Ectodermal cell (in vitro differentiated cells): Measurements from ENCODE around the gene RAMP3. TPM values are rescaled to one million over a fixed set of nuclear protein-coding genes. Genes with fewer than 3 reads are reported as not detected.
"Not testable (repeated sequence)": the region's sequence is repeated elsewhere in the genome, so short reads cannot be mapped to it uniquely, and the experiment has no call there.

Experiments used
- H3K27ac ChIP-seq: 2 replicates; pipeline ENCODE4 v1.7.0; 2013; ENCODE audit warnings: mild to moderate bottlenecking, low read depth, low read length; ENCODE audit not compliant: insufficient read depth, poor library complexity, severe bottlenecking
- H3K27me3 ChIP-seq: 2 replicates; pipeline ENCODE4 v1.7.0; 2013; ENCODE audit warnings: mild to moderate bottlenecking, low read length; ENCODE audit not compliant: insufficient read depth, control insufficient read depth, poor library complexity, severe bottlenecking
- H3K36me3 ChIP-seq: one replicate; pipeline ENCODE4 v1.7.0; 2013; ENCODE audit warnings: low read length; ENCODE audit not compliant: control insufficient read depth, insufficient read depth
- H3K4me1 ChIP-seq: one replicate; pipeline ENCODE4 v1.7.0; 2013; ENCODE audit warnings: low read length; ENCODE audit not compliant: control insufficient read depth, insufficient read depth
- H3K4me3 ChIP-seq: 2 replicates; pipeline ENCODE4 v1.7.0; 2013; ENCODE audit warnings: low read depth, low read length, control low read depth; ENCODE audit not compliant: insufficient read depth
- H3K9me3 ChIP-seq: 2 replicates; pipeline ENCODE4 v1.7.0; 2013; ENCODE audit warnings: mild to moderate bottlenecking, low read length, moderate library complexity; ENCODE audit not compliant: control insufficient read depth
- WGBS, 2 experiments: methylation state at CpG; one replicate each; pipeline ENCODE4 v1.1.7; 2013; ENCODE audit warnings: missing lambda C conversion rate in 2 of 2; 5-methylcytosine and 5-hydroxymethylcytosine counted together
- polyA plus RNA-seq, 4 experiments: library from polyadenylated mRNA; stranded (reverse); fragments of 50-300 nt; gene quantifications; one replicate each; pipeline ENCODE4 v1.2.3, GENCODE V29; 2013

Gene RAMP3, protein sequence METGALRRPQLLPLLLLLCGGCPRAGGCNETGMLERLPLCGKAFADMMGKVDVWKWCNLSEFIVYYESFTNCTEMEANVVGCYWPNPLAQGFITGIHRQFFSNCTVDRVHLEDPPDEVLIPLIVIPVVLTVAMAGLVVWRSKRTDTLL
- polyA plus RNA-seq (2013, experiment 1 of 4), result not detected
- polyA plus RNA-seq (2013, experiment 2 of 4), result 0.28 TPM
- polyA plus RNA-seq (2013, experiment 3 of 4), result not detected
- polyA plus RNA-seq (2013, experiment 4 of 4), result 0.24 TPM

DNA sequence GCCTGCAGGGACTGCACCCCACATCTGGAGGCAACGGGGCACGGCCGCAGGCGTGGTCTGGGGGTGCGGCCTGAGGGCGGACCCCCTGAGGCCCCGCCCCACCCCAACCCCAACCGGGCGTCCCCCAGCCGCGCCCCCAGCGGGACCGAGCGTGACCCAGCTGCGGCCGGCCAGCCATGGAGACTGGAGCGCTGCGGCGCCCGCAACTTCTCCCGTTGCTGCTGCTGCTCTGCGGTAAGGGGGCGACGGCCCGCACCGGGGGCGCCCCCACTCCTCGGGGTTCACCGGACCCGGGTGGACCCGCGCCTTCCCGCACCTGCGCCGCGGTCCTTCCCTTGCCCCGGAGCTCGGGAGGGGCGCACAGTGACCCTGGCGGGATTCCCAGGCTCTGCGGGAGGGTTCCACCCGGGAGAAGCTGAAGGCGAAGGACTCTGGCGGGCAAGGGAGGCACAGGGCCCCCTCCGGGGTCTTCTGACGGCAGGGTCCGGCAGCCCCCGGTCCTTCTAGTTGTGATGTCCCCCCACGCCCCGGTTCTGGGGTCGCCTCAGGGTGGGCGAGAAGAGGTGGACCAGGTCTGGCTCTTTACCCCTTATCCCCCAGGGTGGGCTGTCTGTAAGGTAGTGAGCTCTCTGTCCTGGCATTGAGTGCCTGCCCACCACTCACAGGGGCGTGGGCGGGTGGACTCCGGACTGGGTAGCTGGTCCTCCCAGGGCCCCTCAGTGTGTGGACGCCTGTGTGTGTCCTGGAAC, at the start of gene RAMP3:
RAMP3 (plus strand) TSS at position 139 of the 749 bp plus-strand sequence; CDS start at position 177, 38 bp downstream.
- WGBS, 2 experiments, result 18% methylated on average over 56 of the region's 56 CpGs
- no peaks in the 10 kb centered on the region for H3K36me3 ChIP-seq
- H3K27me3 ChIP-seq, result peaks cover 42% of the 10 kb centered on the region
- peak within 1 kb of the TSS; percentile 29 for H3K4me3 ChIP-seq
- H3K4me1 ChIP-seq, result no peaks in the 10 kb centered on the region
- H3K27ac ChIP-seq, result no peak within 1 kb of the TSS
- no peaks in the 10 kb centered on the region for H3K9me3 ChIP-seq

DNA sequence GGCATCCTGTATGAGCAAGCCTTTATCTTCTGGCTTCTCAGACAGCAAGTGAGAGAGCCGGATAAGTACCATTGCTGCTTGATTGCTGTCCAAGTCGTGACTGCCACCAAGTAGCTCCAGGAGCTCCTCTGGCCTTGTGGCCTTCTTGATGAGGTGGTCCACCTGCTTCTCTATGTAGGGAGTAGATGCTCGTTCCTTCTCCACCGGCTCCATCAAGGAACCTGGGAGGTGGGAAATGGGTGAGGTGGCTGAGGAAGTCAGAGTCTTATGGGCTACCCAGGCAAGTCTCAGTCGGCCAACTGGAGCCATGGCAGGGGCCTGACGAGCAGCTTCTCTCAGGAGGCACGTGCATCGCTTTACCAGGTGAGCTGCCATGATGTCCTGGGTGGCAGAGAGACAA, 48.7 kb upstream of the RAMP3 start:
- Histone ChIP-seq H3K27ac (no peak overlapping the region), H3K27me3 (peaks cover 7% of the 10 kb centered on the region), H3K36me3 (peaks cover 50% of the 10 kb centered on the region), H3K4me3 (no peak overlapping the region), H3K4me1 (no peaks in the 10 kb centered on the region), H3K9me3 (no peaks in the 10 kb centered on the region)
- 95 to 96% methylated on average over 8 of the region's 8 CpGs for WGBS, 2 experiments

DNA sequence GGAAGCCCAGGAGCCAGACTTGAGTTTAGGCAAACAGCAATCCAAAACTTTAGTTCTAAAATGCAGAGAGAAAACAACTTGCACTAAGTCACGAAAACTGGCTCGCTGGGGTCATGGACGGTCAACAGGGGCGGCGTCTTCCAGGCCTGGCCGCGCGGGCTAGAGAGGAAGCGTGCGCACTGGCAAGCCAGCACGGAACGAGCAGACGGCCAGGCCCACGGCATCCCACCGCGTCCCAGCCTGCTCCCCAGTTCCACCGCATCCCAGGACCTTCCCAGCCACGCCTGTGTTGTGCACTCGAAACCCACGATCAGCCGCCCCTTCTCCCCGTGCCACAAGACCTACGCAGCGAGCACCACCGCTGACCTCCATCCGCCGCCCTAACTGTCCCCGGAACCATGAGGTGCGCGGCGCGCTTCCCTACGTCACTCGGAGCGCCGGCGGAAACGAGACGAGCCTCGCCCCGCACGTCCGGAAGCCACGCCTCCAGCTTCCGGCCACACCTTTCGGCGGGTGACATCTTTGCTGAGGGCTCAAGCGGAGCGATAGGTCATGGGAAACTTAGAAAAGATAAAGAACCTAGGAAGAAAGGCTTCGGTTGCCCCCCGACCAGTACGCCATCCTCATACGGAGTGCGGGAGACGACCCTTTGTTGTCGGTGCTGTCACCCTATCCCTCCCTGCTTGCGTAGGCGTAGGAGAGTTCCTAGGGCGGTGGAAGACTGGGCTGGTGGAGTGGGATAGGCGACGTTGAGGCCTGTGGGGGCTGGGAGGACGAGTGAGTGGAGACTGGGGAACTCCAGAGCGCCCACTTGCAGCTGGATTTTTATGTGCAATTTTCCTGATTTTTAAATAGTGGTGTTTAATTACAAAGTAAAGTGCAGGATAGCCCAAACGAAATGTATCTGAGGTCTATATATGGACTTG, 46.0 kb upstream of the RAMP3 start, which contains the start of gene TBRG4:
TBRG4 (minus strand) TSS at position 400 of the 926 bp plus-strand sequence. CDS start 2,460 bp downstream, outside the sequence.
- WGBS, 2 experiments, result 0% methylated on average over 64 of the region's 64 CpGs
- H3K4me1 ChIP-seq, result no peaks in the 10 kb centered on the region

DNA sequence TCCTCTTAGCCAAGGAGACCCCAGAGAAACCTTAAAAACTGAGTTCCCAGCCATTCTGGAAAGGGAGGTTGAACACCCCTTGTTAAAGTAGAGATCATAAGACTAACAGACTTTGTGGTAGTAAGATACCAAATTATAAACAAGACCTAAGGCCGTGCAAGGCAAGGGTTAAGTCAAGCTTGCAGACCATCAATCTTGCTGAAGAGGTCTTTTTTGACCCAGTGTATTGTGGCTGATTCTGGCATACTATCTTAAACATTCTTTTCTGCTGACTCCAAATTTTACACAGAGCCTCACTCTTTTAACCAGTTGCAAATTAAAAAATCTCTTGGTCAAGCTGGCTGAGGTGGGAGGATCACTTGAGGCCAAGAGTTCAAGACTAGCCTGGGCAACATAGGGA, 44.9 kb upstream of the RAMP3 start:
- H3K4me3 ChIP-seq, result peak overlapping the region; percentile 90
- peaks cover 13% of the 10 kb centered on the region for H3K27me3 ChIP-seq
- H3K4me1 ChIP-seq, result no peaks in the 10 kb centered on the region
- H3K27ac ChIP-seq, result peak overlapping the region; percentile 36
- H3K9me3 ChIP-seq, result no peaks in the 10 kb centered on the region
- WGBS, 2 experiments, result 95 to 100% methylated on average over 1 of the region's 1 CpG
- H3K36me3 ChIP-seq, result peaks cover 16% of the 10 kb centered on the region

More for the DNA sequence above, 46.0 kb upstream of the RAMP3 start, which contains the start of gene TBRG4:
- Histone ChIP-seq H3K4me3 (peak within 1 kb of the TSS; percentile 90), H3K9me3 (no peaks in the 10 kb centered on the region), H3K36me3 (peaks cover 27% of the 10 kb centered on the region), H3K27ac (peak within 1 kb of the TSS; percentile 98), H3K27me3 (peaks cover 13% of the 10 kb centered on the region)

DNA sequence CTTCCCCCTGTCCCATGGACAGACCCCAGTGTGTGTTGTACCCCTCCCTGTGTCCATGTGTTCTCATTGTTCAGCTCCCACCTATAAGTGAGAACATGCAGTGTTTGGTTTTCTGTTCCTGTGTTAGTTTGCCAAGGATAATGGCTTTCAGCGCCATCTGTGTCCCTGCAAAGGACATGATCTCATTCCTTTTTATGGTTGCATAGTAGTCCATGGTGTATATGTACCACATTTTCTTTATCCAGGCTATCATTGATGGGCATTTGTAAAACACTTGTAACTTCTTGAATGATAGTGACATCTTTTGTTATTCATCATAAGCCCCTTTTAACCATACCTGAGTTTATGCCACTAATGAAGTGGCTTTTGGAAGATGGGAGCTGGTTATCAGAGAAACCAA, 43.3 kb upstream of the RAMP3 start:
- H3K36me3 ChIP-seq, H3K27ac ChIP-seq, H3K4me3 ChIP-seq, H3K9me3 ChIP-seq, H3K4me1 ChIP-seq: not testable (repeated sequence)
- whole genome bisulfite sequencing, 2 experiments, result 65 to 95% methylated on average over 1 of the region's 1 CpG
- peaks cover 13% of the 10 kb centered on the region for H3K27me3 ChIP-seq

DNA sequence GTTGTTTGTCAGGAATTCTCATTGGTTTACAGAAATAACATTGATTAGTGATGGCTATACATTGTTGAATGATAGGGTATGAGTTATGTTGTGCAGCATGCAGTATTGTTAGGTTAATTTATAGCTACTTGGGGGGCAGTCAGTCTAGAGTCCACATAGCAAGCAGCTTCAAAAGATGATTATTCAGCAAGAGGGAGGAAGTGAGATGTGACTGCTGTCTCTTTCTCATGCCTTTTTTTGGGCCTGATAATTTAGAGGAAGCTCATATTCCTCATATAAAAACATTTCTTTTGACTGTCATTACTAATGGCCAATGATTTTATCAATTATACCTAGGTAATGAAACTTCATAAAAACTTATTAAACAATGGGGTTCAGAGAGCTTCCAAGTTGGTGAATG, 42.7 kb upstream of the RAMP3 start:
- H3K4me1 ChIP-seq, result no peaks in the 10 kb centered on the region

DNA sequence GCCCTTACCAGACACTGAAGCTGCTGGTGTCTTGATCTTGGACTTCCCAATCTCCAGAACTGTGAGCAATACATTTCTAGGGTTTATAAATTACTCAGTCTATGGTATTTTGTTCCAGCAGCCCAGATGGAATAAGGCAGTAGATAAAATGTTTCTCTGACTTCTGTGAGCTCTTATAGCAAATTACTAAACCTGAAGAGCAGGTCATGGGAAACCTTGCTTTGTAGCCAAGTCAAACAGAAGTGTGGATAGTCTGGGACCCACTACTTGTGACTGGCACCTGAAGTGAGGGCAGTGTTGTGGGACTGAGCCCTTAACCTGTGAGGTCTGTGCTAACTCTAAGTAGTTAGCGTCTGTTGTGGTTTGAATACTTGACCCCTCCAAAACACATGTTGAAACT, 41.5 kb upstream of the RAMP3 start:
- Histone ChIP-seq H3K9me3 (no peaks in the 10 kb centered on the region), H3K4me1 (no peaks in the 10 kb centered on the region), H3K36me3 (no peaks in the 10 kb centered on the region), H3K4me3 (no peak overlapping the region), H3K27ac (no peak overlapping the region), H3K27me3 (peaks cover 13% of the 10 kb centered on the region)
- WGBS, 2 experiments, result 88 to 92% methylated on average over 1 of the region's 1 CpG

More for the DNA sequence above, 42.7 kb upstream of the RAMP3 start:
- Histone ChIP-seq H3K9me3 (no peaks in the 10 kb centered on the region), H3K27ac (no peak overlapping the region), H3K4me3 (no peak overlapping the region), H3K36me3 (no peaks in the 10 kb centered on the region), H3K27me3 (peaks cover 13% of the 10 kb centered on the region)

DNA sequence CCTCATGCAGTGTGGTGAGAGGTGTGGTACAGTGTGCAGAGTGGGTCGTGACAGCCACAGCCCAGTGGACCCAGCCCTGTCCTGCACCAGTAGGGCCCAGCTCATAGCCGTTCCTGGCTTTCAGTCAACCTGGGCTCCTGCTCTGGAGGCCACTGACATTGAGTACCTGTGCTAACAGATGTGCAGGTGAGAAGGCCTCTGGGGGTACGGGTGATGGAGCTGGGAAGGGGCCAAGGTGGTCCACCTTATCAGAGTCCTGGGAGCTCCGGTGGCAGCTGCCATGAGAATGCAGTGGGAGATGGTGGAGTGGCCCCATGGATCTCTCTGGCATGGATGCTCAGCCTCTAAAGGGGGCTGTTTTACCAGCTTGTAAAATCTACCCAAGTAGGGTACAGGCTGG, 40.0 kb upstream of the RAMP3 start:
- no peaks in the 10 kb centered on the region for H3K36me3 ChIP-seq
- H3K9me3 ChIP-seq, result no peaks in the 10 kb centered on the region
- peaks cover 13% of the 10 kb centered on the region for H3K27me3 ChIP-seq
- no peaks in the 10 kb centered on the region for H3K4me1 ChIP-seq
- no peak overlapping the region for H3K27ac ChIP-seq
- 65 to 73% methylated on average over 4 of the region's 4 CpGs for WGBS, 2 experiments
- no peak overlapping the region for H3K4me3 ChIP-seq

DNA sequence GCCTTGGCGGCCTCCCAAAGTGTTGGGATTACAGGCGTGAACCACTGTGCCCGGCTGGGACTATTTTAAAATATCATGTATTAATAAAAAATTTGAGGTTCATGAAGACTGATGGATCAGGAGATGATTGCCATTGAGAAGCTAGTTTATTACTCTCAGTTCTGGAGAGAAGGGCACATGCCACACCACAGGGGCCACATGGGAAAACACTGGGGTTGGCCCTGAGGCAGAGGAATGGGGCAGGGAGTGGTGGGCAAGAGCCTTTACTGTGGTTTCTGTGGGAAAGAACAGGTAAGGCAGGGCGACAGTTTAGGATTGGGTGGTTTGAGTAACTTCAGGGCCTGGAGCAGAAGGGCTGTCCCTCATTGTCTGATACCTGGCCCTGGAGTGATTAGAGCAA, 39.3 kb upstream of the RAMP3 start:
- no peaks in the 10 kb centered on the region for H3K9me3 ChIP-seq
- H3K36me3 ChIP-seq, result no peaks in the 10 kb centered on the region
- H3K4me1 ChIP-seq, result no peaks in the 10 kb centered on the region
- 90 to 92% methylated on average over 4 of the region's 4 CpGs for WGBS, 2 experiments
- H3K4me3 ChIP-seq, result no peak overlapping the region
- H3K27ac ChIP-seq, result no peak overlapping the region
- H3K27me3 ChIP-seq, result peaks cover 8% of the 10 kb centered on the region
